Keratinocyte (primary cell): ENCODE measurements around the gene SEZ6L2. TPM values are rescaled to one million over a fixed set of nuclear protein-coding genes. Genes with fewer than 3 reads are reported as not detected.

Experiments
- DNase-seq: peaks from one replicate; pipeline ENCODE4 v3.0.0-alpha.2; 2011; ENCODE audit warnings: low read depth, missing footprints, low spot score
- FAIRE-seq: peaks from 2 replicates; lab custom pipeline; 2011; peaks lifted over from hg19 to GRCh38; lab: Jason Lieb, UNC
- H2AFZ ChIP-seq: 2 replicates; pipeline ENCODE4 v1.6.0; 2012; ENCODE audit warnings: low read length, control low read depth, inconsistent platforms; ENCODE audit not compliant: control insufficient read depth
- H3K27ac ChIP-seq: 2 replicates; pipeline ENCODE4 v1.5.1; 2011; ENCODE audit warnings: low read length; ENCODE audit not compliant: control insufficient read depth, insufficient read depth
- H3K27me3 ChIP-seq: 3 replicates; pipeline ENCODE4 v1.6.0; 2011; ENCODE audit warnings: low read length; ENCODE audit not compliant: control insufficient read depth, insufficient read depth; ENCODE audit errors: extremely low read depth
- H3K36me3 ChIP-seq, 2 experiments: 2 replicates in 1 of 2; 3 replicates in 1 of 2; pipeline ENCODE4 v1.5.1; 2011; ENCODE audit warnings: low read length in 2 of 2, mild to moderate bottlenecking in 1 of 2; ENCODE audit not compliant: control insufficient read depth in 2 of 2, insufficient read depth in 2 of 2; ENCODE audit errors: extremely low read depth in 1 of 2
- H3K4me1 ChIP-seq: 3 replicates; pipeline ENCODE4 v1.5.1; 2011; ENCODE audit warnings: low read length; ENCODE audit not compliant: control insufficient read depth, insufficient read depth; ENCODE audit errors: extremely low read depth
- H3K4me2 ChIP-seq: 3 replicates; pipeline ENCODE4 v1.6.0; 2011; ENCODE audit warnings: low read depth, low read length; ENCODE audit not compliant: control insufficient read depth, insufficient read depth; ENCODE audit errors: extremely low read depth
- H3K4me3 ChIP-seq, 3 experiments: fragments of 200-600 bp in 1 of 3; sonication (generic) in 1 of 3; 2 replicates in 2 of 3; 3 replicates in 1 of 3; pipeline ENCODE4 v1.5.1; 2011 to 2016; ENCODE audit warnings: low read length in 3 of 3, mild to moderate bottlenecking in 3 of 3, control low read depth in 2 of 3, inconsistent platforms in 1 of 3, low read depth in 1 of 3, mixed read lengths in 1 of 3, mixed run types in 1 of 3, moderate library complexity in 1 of 3; ENCODE audit not compliant: control insufficient read depth in 2 of 3, insufficient read depth in 2 of 3; ENCODE audit errors: extremely low read depth in 1 of 3
- H3K79me2 ChIP-seq: 2 replicates; pipeline ENCODE4 v1.6.0; 2012; ENCODE audit warnings: low read length; ENCODE audit not compliant: control insufficient read depth, insufficient read depth
- H3K9ac ChIP-seq: 3 replicates; pipeline ENCODE4 v1.6.0; 2011; ENCODE audit warnings: low read length; ENCODE audit not compliant: control insufficient read depth, insufficient read depth; ENCODE audit errors: extremely low read depth
- H3K9me1 ChIP-seq: 3 replicates; pipeline ENCODE4 v1.6.0; 2011; ENCODE audit warnings: low read length; ENCODE audit not compliant: control insufficient read depth, insufficient read depth; ENCODE audit errors: extremely low read depth
- H3K9me3 ChIP-seq: 2 replicates; pipeline ENCODE4 v1.5.1; 2012; ENCODE audit warnings: low read depth, low read length; ENCODE audit not compliant: control insufficient read depth
- H4K20me1 ChIP-seq: 3 replicates; pipeline ENCODE4 v1.6.0; 2011; ENCODE audit warnings: low read length; ENCODE audit not compliant: control insufficient read depth, insufficient read depth; ENCODE audit errors: extremely low read depth
- EZH2 ChIP-seq: IDR thresholded peaks from one replicate; pipeline ENCODE4 v1.6.1; 2012; ENCODE audit warnings: inconsistent platforms, mild to moderate bottlenecking, low read length, moderate library complexity
- dilution Hi-C: fragments of 300-500 bp; cut with MboI; formaldehyde crosslinking; loops from one replicate; pipeline ENCODE4 v1.7.0; 2020; ENCODE audit warnings: low sequenced_read_pairs; ENCODE audit not compliant: extremely low pct_ligation_motif_present
- polyA plus RNA-seq, 5 experiments: library from polyadenylated mRNA; depleted of rRNA in 3 of 5; stranded (reverse) in 3 of 5; stranded (forward) in 1 of 5; unstranded in 1 of 5; fragments of >200 nt; gene quantifications; 1 replicate in 1 of 5; 2 replicates in 3 of 5; 3 replicates in 1 of 5; pipeline versions ENCODE4 v1.2.1 to v1.2.3, GENCODE V29; 2011 to 2012; ENCODE audit warnings: missing spikeins in 2 of 5, low read depth in 1 of 5, low replicate concordance in 1 of 5
- TF ChIP-seq, protein P1 (sequence below), 3 experiments: IDR thresholded peaks in 1 of 3; conservative IDR thresholded peaks in 1 of 3; optimal IDR thresholded peaks in 1 of 3; 2 replicates in 2 of 3; 3 replicates in 1 of 3; pipeline versions ENCODE3 to v1.5.1; 2011; ENCODE audit warnings: low read length in 3 of 3, mild to moderate bottlenecking in 3 of 3, moderate library complexity in 2 of 3, control low read depth in 1 of 3, inconsistent platforms in 1 of 3; ENCODE audit not compliant: insufficient read depth in 2 of 3; ENCODE audit errors: extremely low read depth in 1 of 3

The SEZ6L2 gene
- polyA plus RNA-seq, 1 donor (not counting 4 experiments of a cell fraction or from before 2014, with no cell fraction given), result 0.68 TPM

DNA sequence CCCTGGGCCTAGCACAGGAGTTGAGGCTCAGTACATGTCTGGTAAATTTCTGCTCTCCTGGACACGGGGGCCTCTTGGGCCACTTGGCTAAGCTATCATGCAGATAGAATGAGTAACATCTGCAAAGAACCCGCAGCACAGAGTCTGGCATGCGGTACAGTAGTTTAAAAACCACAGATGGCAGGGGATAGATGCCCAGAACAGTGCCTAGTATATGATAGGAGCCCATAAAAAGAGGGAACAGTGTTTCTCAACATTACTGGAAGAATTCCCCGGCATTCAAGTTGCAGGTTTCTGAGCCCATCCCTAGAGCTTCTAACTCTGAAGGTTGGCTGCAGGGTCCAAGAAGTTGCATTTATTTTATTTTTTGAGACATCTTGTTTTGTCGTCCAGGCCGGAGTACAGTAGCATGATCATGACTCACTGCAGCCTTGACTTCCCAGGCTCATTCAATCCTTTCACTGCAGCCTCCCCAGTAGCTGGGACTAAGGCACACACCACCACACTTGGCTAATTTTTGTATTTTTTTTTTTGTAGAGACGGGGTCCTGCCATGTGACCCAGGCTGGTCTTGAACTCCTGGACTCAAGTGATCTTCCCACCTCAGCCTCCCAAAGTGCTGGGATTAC, 42.1 kb downstream of the SEZ6L2 start:
- H3K4me1 ChIP-seq, result peaks cover 4% of the 10 kb centered on the region
- peaks cover 2% of the 10 kb centered on the region for H3K9me1 ChIP-seq
- H3K36me3 ChIP-seq, result peaks cover 9 to 13% of the 10 kb centered on the region in 2 experiments
- no peak overlapping the region for H3K4me2 ChIP-seq
- no peak overlapping the region for H3K9ac ChIP-seq
- no peaks in the 10 kb centered on the region for H3K9me3 ChIP-seq
- dilution Hi-C loops, result no loop called here
- no peak overlapping the region for H3K4me3 ChIP-seq
- no peak overlapping the region for H2AFZ ChIP-seq
- FAIRE-seq, result no peak
- H3K79me2 ChIP-seq, result peaks cover 4% of the 10 kb centered on the region
- TF ChIP-seq, protein P1, sequence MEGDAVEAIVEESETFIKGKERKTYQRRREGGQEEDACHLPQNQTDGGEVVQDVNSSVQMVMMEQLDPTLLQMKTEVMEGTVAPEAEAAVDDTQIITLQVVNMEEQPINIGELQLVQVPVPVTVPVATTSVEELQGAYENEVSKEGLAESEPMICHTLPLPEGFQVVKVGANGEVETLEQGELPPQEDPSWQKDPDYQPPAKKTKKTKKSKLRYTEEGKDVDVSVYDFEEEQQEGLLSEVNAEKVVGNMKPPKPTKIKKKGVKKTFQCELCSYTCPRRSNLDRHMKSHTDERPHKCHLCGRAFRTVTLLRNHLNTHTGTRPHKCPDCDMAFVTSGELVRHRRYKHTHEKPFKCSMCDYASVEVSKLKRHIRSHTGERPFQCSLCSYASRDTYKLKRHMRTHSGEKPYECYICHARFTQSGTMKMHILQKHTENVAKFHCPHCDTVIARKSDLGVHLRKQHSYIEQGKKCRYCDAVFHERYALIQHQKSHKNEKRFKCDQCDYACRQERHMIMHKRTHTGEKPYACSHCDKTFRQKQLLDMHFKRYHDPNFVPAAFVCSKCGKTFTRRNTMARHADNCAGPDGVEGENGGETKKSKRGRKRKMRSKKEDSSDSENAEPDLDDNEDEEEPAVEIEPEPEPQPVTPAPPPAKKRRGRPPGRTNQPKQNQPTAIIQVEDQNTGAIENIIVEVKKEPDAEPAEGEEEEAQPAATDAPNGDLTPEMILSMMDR (optimal IDR thresholded peaks at IDR 0.05 in 1 of 3, IDR thresholded peaks at IDR 0.05 in 1 of 3, conservative IDR thresholded peaks at IDR 0.05 in 1 of 3; ENCODE audit: extremely low read depth in 1 of 3, insufficient read depth in 2 of 3, low read length in 3 of 3), result no peak
- TF ChIP-seq EZH2, result no peak
- no peaks in the 10 kb centered on the region for H4K20me1 ChIP-seq
- no peaks in the 10 kb centered on the region for H3K27me3 ChIP-seq
- no peak for DNase-seq
- H3K27ac ChIP-seq, result no peak overlapping the region

DNA sequence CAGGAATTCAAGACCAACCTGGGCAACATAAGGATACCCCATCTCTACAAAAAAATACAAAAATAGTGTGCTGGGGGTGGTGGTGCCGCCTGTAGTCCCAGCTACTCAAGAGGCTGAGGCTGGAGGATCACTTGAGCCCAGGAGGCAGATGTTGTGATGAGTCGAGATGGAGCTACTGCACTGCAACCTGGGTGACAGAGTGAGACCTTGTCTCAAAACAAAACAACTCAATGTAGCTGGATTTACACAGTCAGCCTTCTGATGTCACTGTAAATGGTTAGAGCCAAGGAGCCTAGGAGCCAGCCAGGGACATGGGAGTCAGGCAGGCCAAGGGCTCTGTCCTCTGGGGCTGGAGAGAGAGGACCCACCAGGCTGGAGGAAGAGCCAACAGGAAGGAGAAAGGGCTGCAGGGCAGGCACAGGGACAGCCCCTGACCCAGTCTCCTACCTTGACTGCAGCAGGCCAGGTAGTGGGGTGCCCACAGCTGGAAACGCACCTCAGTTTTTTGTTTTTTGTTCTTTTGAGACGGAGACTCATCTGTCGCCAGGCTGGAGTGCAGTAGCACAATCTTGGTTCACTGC, 44.7 kb downstream of the SEZ6L2 start:
- Histone ChIP-seq H3K27me3 (no peaks in the 10 kb centered on the region), H3K36me3 (peaks cover 2 to 9% of the 10 kb centered on the region in 2 experiments), H2AFZ (no peak overlapping the region), H4K20me1 (no peaks in the 10 kb centered on the region), H3K9ac (no peak overlapping the region), H3K27ac (no peak overlapping the region), H3K4me2 (no peak overlapping the region), H3K9me3 (no peaks in the 10 kb centered on the region), H3K4me1 (no peaks in the 10 kb centered on the region), H3K4me3 (no peak overlapping the region), H3K9me1 (peaks cover 2% of the 10 kb centered on the region), H3K79me2 (no peaks in the 10 kb centered on the region)
- no peak for TF ChIP-seq EZH2
- TF ChIP-seq, protein P1 (optimal IDR thresholded peaks at IDR 0.05 in 1 of 3, IDR thresholded peaks at IDR 0.05 in 1 of 3, conservative IDR thresholded peaks at IDR 0.05 in 1 of 3; ENCODE audit: extremely low read depth in 1 of 3, insufficient read depth in 2 of 3, low read length in 3 of 3), result no peak
- dilution Hi-C loops, result no loop called here
- FAIRE-seq, result no peak
- DNase-seq, result no peak
